ENCODE measurements around the gene STRN4. TPM values are rescaled to one million over a fixed set of nuclear protein-coding genes. Genes with fewer than 3 reads are reported as not detected.

STRN4 gene
- total and polyA plus RNA-seq, 7 donors, result 28.6 to 72.3 (median 46.2) TPM

- TF ChIP-seq CTCF (IDR thresholded peaks at IDR 0.05), result no peak
- no peak overlapping the region for H3K27ac ChIP-seq
Observed at GRCh38 chr19:46723023-46723461, 23.2 kb downstream of the STRN4 start.

GRCh38 chr19:46722421-46723022, 23.7 kb downstream of the STRN4 start:
- ATAC-seq, result no peak
- peak in 1 of 2 donors; percentile 42 for DNase-seq
- H3K27me3 ChIP-seq (ENCODE audit: insufficient read depth in 3 of 3, low read length in 2 of 3), result no peaks in the 10 kb centered on the region
- no peak overlapping the region for H3K27ac ChIP-seq
- no peaks in the 10 kb centered on the region for H3K9me3 ChIP-seq
- peaks cover 13 to 88% of the 10 kb centered on the region in 2 donors for H3K36me3 ChIP-seq (ENCODE audit: insufficient read depth in 1 of 2, low read depth in 1 of 2)
- WGBS, 3 donors, result 78 to 85% (median 82%) methylated on average over 22 to 25 of the region's 25 CpGs
- H3K4me3 ChIP-seq, result no peak overlapping the region
- no peak for TF ChIP-seq CTCF (IDR thresholded peaks at IDR 0.05)
- intact Hi-C loops (cut with DNase I), result no loop called here
- H3K4me1 ChIP-seq, result no peaks in the 10 kb centered on the region

More at GRCh38 chr19:46723023-46723461, 23.2 kb downstream of the STRN4 start:
- H3K4me1 ChIP-seq, result no peaks in the 10 kb centered on the region
- DNase-seq (no peak), ATAC-seq (no peak)
- H3K9me3 ChIP-seq, result no peaks in the 10 kb centered on the region
- no peak overlapping the region for H3K4me3 ChIP-seq
- intact Hi-C loops (cut with DNase I), result no loop called here
- no peaks in the 10 kb centered on the region for H3K27me3 ChIP-seq (ENCODE audit: insufficient read depth in 3 of 3, low read length in 2 of 3)
- 59 to 75% (median 64%) methylated on average over 15 to 16 of the region's 16 CpGs for WGBS, 3 donors
- peaks cover 13 to 93% of the 10 kb centered on the region in 2 donors for H3K36me3 ChIP-seq (ENCODE audit: insufficient read depth in 1 of 2, low read depth in 1 of 2)

GRCh38 chr19:46722004-46722380, 24.3 kb downstream of the STRN4 start:
- H3K4me1 ChIP-seq, result no peaks in the 10 kb centered on the region
- no peak for DNase-seq
- peaks cover 13 to 83% of the 10 kb centered on the region in 2 donors for H3K36me3 ChIP-seq (ENCODE audit: insufficient read depth in 1 of 2, low read depth in 1 of 2)
- ATAC-seq, result no peak
- H3K9me3 ChIP-seq, result no peaks in the 10 kb centered on the region
- WGBS, 3 donors, result 81 to 85% (median 84%) methylated on average over 17 of the region's 17 CpGs
- H3K27me3 ChIP-seq (ENCODE audit: insufficient read depth in 3 of 3, low read length in 2 of 3), result no peaks in the 10 kb centered on the region
- no peak overlapping the region for H3K27ac ChIP-seq
- no peak for TF ChIP-seq CTCF (IDR thresholded peaks at IDR 0.05)
- intact Hi-C loops (cut with DNase I), result no loop called here
- no peak overlapping the region for H3K4me3 ChIP-seq

- intact Hi-C loops (cut with DNase I), result no loop called here
- H3K36me3 ChIP-seq (ENCODE audit: insufficient read depth in 1 of 2, low read depth in 1 of 2), result peaks cover 13 to 77% of the 10 kb centered on the region in 2 donors
- no peaks in the 10 kb centered on the region for H3K4me1 ChIP-seq
- DNase-seq, result no peak
- no peaks in the 10 kb centered on the region for H3K9me3 ChIP-seq
- no peak overlapping the region for H3K27ac ChIP-seq
- H3K4me3 ChIP-seq, result no peak overlapping the region
- ATAC-seq, result no peak
- no peaks in the 10 kb centered on the region for H3K27me3 ChIP-seq (ENCODE audit: insufficient read depth in 3 of 3, low read length in 2 of 3)
- 76 to 85% (median 83%) methylated on average over 15 to 16 of the region's 16 CpGs for WGBS, 3 donors
- no peak for TF ChIP-seq CTCF (IDR thresholded peaks at IDR 0.05)
Observed at GRCh38 chr19:46721269-46722003, 24.8 kb downstream of the STRN4 start.

All from psoas muscle (tissue), 8 donors.